ENCODE measurements around the gene FLRT2.

FLRT2 gene

GRCh38 chr14:85565862-85566296 lies 35.9 kb downstream of the FLRT2 start:
- DNase-seq: peak; percentile 56

DNA sequence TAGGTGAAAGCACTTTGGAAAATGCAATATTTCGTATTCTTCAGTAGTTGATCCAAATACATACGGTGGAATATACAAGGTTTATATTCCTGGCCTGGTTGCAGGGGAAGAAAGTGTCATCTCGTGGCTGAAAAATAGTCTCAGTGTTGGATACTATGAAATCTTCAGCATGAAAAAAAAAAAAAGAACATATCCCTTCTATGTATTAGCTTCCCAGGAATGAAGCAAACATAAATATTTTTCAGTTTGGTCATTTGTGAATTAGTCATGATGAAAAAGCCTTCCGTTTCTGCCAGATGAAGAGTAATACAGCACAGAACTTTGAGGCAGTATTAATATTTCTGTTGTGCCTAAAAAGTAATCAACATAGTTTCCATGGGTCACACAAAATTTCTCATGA lies 36.7 kb downstream of the FLRT2 start:
- DNase-seq: peak; percentile 88

- DNase-seq: no peak
Measured at GRCh38 chr14:85572011-85572410, 42.1 kb downstream of the FLRT2 start.

DNA sequence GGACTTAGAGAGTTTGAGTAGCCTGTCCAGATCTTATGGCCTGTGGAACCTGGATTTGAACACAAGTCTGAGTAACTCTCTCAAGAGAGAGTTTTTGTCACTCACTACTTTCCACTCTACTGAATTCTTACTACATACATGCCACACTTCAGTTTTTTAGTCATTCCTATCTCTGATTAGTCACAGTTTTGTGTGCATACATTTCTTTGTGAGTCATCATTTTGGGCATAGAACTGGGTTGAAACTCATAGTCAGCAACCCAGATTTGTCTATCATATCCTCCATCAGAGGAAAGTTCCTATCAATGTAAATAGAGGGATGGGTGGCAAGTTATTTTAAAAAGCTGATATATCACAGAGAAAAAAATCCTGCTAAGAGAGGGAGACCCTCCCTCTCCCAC lies 42.9 kb downstream of the FLRT2 start:
- DNase-seq: peak; percentile 85

- peak; percentile 26 for DNase-seq
Measured at GRCh38 chr14:85573406-85573805, 43.5 kb downstream of the FLRT2 start.

- no peak for DNase-seq
Measured at GRCh38 chr14:85574853-85575616, 45.1 kb downstream of the FLRT2 start.

GRCh38 chr14:85575617-85575898 lies 45.6 kb downstream of the FLRT2 start:
- no peak for DNase-seq

- DNase-seq: peak; percentile 46
Measured at GRCh38 chr14:85576218-85576617, 46.3 kb downstream of the FLRT2 start.

- no peak for DNase-seq
Measured at GRCh38 chr14:85576848-85577542, 47.1 kb downstream of the FLRT2 start.

DNA sequence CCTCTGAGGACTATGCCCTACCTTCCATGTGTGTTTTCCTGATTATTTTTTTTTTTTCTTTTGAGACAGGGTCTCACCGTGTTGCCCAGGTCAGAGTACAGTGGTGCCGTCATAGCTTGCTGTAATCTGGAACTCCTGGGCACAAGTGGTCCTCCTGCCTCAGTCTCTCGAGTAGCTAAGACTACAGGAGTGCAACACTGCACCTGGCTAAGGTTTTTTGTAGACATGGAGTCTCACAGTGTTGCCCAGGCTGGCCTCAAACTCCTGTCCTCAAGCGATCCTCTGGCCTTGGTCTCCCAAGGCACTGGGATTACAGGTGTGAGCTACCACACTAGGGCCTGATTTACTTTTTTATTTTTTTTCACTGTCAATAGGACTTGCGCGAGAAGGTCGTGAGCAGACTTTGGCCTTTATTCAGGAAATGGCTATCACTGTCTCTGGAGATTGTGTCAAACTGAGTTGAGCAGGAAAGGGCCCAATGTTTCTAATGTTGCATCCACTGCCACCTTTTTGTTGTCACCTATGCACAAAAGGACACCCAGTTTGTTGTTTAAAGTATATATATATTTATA lies 47.7 kb downstream of the FLRT2 start:
- no peak for DNase-seq

GRCh38 chr14:85578357-85578756 lies 48.4 kb downstream of the FLRT2 start:
- no peak for DNase-seq

GRCh38 chr14:85578930-85579329 lies 49.0 kb downstream of the FLRT2 start:
- DNase-seq: no peak

DNA sequence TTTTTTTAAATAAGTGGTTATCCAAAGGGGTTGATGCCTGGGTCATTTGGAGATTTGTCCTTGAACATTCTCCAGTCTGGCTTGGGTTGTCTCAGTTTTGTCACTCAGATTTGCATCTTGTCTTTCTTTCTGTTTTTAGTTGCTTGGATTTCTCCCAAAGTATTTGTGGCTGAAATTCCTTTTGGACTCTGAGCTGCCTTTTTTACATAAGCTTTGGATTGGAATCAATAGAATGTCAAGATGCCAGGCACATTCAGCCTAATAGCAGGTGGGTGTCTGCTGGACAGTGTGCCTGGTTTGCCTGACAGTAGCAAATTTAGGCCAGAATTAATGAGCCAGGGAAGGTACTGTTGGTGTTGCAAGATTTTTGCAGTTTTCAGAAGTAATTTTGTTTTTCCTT lies 50.0 kb downstream of the FLRT2 start:
- peak; percentile 34 for DNase-seq

DNA sequence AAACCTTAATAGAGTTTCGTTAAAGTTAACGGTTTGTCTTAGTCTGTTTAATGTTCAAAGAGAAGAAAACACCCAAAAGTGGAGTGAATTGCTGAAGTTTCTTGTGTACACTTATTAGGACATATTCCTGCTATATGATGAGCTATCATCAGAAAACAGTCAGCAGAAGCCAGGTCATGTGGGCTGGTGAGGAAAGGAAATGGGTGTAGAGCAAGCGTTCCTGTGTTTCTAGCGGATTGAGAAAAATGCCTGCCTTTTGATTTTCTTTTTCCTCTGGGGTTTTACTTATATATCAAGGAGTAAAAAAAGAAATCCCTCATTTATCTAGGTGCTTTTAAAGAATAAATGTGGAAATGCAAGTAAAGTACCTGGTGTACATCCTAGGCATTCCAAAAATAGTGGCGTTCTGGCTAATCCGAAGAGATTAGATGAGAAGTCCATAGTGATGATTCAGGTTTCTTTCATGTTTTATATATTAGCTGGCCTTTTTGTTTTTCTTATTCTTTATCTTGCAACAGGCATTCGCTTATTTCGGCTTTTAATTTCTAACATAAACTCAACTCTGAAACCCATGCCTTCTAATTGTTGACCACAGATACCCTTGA lies 50.7 kb downstream of the FLRT2 start:
- DNase-seq: no peak

DNA sequence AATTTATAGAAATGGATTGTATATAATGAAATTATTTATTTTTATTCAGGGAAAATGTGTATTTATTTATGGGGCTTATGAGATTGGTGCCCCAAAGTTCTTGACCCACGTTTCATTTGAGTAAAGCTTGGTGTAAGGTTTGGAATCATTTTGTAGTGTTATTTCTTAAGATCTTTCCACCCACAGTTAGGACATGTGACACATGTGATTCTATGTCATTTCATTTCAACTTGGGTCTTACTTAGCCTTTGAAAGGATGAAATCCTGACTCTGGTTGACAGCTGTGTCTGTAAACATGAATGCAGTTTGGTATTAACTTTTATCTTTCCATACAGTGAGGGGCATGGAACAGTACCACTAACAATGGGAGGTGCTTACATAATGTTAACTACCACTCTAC lies 51.7 kb downstream of the FLRT2 start:
- DNase-seq: no peak

GRCh38 chr14:85583380-85583779 lies 53.4 kb downstream of the FLRT2 start:
- DNase-seq: no peak

DNA sequence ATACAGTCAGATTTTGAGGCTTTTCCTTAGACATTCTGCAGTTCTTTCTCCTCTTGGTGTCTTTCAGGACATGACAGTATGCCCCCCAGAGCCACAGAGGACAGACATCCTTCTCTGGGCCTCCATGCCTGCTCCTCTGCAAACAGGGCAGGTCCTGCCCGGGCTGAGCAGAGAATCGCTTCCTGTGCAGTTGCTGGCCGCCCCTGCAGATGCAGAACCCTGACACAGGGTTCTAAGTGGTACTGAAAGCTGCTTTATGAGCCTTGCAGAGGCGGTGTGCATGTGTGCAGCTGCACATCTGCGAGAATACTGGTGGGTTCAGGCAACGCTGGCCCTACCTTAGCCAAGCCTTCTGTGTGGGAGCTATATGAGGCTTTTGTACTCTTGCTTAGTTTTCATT lies 54.5 kb downstream of the FLRT2 start:
- DNase-seq: no peak

- DNase-seq: peak; percentile 48
Measured at GRCh38 chr14:85587151-85587711, 57.3 kb downstream of the FLRT2 start.

DNA sequence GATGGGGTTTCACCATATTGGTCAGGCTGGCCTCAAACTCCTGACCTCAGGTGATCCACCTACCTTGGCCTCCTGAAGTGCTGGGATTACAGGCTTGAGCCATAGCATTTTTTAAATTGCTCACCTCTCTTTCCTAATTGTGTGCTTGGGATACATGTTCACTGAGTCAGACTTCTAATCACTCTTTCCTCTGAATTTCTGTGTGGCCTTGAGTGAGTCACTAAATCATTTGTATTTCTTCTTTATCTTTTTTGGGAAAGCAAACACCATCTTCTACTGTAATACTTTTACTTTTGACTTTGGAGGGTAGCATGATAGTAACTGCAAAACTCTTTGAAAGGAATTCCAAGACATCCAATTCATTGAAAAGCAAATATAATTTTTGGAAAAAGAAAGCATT lies 60.8 kb downstream of the FLRT2 start:
- peak; percentile 45 for DNase-seq

GRCh38 chr14:85594217-85594616 lies 64.3 kb downstream of the FLRT2 start:
- DNase-seq: no peak

- no peak for DNase-seq
Measured at GRCh38 chr14:85595981-85596380, 66.0 kb downstream of the FLRT2 start.

- DNase-seq: no peak
Measured at GRCh38 chr14:85596562-85596961, 66.6 kb downstream of the FLRT2 start.

DNA sequence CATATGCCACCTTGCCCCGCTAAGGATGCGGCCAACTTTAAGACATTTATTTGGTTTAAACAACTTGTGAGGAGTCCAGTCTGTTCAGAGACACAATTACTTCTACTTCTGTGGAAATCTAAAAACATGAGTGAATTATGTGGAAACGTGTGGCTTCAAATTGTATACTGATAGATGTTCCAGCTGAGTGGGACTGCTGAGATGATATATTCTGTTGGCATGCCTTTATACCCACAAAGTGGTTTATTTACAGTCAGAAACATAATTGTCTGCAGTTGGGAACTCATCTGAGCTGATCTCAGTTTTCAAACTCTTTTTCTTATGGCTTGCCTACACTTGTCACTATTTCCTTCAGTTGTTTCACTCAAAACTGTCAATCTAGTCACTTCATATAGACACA lies 67.8 kb downstream of the FLRT2 start:
- peak; percentile 51 for DNase-seq

DNA sequence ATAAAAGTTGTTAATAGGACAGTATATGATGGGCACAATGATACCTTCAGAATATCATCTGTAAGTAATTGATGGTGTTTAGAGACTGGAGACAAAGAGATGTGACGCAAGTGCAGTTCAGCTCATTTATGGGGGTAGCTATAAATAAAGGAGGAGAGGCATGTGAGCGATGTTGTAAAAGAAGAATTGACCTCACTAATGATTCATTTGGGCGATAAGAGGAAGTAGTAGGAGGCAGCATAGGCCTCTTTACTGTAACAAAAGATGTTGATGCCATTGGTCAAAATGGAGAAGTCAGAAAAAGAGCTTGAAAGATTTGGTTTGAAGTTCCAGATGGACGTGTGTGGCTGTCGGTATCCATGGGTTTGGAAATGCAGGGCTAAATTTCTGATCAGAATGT lies 70.0 kb downstream of the FLRT2 start:
- DNase-seq: peak; percentile 63

Measured in fibroblast of skin of right quadriceps (primary cell).